Uterus (tissue), 2 donors: ENCODE measurements around the gene MED8.

Source experiments
- POLR2A ChIP-seq, 2 donors: fragments of 450-650 bp; IDR thresholded peaks; one replicate each; pipeline ENCODE4 v1.6.1; 2016; ENCODE audit warnings: antibody characterized with exemption in 2 of 2, mild to moderate bottlenecking in 1 of 2, moderate library complexity in 1 of 2
- TF ChIP-seq, protein P1 (sequence below), 4 experiments: fragments of 200-600 bp in 2 of 4; fragments of 450-650 bp in 2 of 4; sonication (generic) in 2 of 4; IDR thresholded peaks; one replicate each; pipeline ENCODE4 v1.5.1; 2016 to 2019; ENCODE audit warnings: antibody characterized with exemption in 4 of 4, mild to moderate bottlenecking in 2 of 4, moderate library complexity in 1 of 4

- TF ChIP-seq, protein P1, sequence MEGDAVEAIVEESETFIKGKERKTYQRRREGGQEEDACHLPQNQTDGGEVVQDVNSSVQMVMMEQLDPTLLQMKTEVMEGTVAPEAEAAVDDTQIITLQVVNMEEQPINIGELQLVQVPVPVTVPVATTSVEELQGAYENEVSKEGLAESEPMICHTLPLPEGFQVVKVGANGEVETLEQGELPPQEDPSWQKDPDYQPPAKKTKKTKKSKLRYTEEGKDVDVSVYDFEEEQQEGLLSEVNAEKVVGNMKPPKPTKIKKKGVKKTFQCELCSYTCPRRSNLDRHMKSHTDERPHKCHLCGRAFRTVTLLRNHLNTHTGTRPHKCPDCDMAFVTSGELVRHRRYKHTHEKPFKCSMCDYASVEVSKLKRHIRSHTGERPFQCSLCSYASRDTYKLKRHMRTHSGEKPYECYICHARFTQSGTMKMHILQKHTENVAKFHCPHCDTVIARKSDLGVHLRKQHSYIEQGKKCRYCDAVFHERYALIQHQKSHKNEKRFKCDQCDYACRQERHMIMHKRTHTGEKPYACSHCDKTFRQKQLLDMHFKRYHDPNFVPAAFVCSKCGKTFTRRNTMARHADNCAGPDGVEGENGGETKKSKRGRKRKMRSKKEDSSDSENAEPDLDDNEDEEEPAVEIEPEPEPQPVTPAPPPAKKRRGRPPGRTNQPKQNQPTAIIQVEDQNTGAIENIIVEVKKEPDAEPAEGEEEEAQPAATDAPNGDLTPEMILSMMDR (IDR thresholded peaks at IDR 0.05), result no peak
- TF ChIP-seq POLR2A (IDR thresholded peaks at IDR 0.05), result no peak
These were observed 21.0 kb upstream of the MED8 start for GRCh38 chr1:43410571-43410970.
